NCI-H187 treated with DMSO at 0.1 percent for 48 hours (cell line): ENCODE results near the gene ADNP2.

Experiments used
- DNase-seq: peaks from one replicate; lab custom pipeline; 2025; lab: John Stamatoyannopoulos, UW

The ADNP2 gene, protein sequence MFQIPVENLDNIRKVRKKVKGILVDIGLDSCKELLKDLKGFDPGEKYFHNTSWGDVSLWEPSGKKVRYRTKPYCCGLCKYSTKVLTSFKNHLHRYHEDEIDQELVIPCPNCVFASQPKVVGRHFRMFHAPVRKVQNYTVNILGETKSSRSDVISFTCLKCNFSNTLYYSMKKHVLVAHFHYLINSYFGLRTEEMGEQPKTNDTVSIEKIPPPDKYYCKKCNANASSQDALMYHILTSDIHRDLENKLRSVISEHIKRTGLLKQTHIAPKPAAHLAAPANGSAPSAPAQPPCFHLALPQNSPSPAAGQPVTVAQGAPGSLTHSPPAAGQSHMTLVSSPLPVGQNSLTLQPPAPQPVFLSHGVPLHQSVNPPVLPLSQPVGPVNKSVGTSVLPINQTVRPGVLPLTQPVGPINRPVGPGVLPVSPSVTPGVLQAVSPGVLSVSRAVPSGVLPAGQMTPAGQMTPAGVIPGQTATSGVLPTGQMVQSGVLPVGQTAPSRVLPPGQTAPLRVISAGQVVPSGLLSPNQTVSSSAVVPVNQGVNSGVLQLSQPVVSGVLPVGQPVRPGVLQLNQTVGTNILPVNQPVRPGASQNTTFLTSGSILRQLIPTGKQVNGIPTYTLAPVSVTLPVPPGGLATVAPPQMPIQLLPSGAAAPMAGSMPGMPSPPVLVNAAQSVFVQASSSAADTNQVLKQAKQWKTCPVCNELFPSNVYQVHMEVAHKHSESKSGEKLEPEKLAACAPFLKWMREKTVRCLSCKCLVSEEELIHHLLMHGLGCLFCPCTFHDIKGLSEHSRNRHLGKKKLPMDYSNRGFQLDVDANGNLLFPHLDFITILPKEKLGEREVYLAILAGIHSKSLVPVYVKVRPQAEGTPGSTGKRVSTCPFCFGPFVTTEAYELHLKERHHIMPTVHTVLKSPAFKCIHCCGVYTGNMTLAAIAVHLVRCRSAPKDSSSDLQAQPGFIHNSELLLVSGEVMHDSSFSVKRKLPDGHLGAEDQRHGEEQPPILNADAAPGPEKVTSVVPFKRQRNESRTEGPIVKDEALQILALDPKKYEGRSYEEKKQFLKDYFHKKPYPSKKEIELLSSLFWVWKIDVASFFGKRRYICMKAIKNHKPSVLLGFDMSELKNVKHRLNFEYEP

DNA sequence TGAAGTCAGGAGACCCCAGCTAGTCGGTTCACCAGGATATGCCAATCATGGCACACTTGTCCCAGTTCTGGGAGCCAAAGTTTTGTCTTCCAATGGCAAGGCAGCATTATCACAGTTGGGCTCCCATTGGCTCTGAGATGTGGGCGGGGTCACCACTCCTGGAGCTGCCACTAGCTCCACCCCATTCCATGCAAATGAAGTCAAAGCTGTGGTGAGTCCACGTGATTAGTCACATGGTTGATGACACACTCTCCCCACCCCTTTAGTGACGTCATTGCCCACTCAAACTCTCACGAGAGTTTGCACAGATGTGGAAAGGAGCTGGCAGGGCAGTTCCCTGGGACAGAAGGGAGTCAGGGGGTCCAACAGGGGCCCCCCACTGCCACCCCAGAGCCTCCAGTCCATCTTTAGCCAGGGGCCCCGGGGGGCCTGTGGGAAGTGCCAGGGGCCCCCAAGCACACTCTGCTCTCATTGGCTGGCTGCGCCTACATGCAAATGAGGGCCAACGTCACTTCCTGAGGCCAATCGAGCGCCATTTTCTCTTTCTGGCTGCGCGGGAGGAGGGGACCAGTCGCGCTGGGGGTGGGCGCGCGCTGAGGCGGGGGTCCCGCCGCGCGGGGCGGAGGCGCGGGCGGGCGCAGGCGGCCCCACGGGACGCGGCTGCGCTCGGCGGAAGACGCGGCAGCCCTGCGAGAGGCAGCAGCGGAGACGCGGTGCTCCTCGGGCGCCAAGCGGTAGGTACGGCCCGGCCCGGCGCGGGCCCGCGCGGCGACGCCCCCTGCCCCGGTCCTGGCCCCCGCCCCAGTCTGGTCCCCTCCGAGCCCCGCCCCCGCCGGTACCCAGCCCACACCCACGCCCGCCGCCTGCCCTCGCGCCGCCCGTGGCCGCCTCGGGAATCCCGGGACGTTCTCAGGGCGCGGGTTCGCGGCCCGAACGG is at the start of gene ADNP2:
Gene ADNP2, plus strand, starts transcription at position 524 of the 937 bp plus-strand sequence. CDS start 8,281 bp downstream, outside the sequence.
- DNase-seq, result peak; percentile 3

DNA sequence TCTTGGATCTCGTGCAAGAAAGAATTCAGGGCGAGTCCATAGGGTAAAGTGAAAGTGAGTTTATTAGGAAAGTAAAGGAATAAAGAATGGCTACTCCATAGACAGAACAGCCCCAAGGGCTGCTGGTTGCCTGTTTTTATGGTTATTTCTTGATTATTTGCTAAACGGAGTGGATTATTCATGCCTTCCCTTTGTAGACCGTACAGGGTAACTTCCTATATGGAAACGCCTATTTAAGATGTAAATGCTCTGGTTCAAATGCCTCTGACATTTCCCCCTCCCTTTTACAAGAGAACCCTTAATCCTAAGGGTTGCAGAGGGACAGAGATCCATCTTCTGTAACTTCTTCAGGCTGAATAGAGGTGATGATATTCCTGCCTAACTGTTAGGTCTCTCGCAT is 49.1 kb upstream of the ADNP2 start:
- no peak for DNase-seq

DNA sequence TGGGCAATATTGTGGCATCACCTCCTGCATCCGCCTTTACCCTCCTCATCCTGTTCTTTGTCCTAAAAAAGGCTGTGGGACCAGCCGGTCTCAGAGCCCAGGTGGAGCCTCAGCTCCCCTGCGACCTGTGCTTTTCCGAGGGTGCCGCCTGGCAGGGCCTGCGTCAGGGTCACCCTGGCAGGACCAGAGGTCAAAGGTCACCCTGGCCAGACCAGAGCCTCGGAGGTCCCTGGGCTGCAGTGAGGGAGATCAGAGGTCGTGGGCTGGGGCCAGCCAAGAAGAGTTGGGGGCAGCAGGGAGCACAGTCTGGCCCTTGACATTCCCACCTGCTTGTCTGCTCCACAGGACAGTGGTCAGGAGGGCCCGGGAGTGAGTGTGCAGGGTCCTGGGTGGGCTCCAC is 43.4 kb upstream of the ADNP2 start:
- DNase-seq, result no peak

DNA sequence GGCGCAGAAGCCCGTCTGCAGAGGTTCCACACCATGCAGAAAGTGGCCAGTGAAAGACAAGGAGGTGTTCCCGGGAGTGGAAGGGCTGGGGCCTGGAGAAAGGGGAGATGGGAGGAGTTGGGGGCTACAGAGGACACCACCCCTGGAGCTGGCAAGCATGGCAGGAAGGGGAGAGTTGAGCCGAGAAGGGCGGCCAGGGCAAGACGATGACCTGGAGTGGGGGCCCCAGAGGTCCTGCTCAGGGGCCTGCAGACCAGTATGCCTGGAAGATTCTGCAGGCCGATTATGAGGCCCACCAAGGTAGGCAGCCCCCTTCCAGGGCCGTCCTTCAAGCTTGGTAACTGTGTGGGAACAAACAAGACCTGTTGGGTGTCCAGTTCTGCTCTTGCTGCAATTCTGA is 41.7 kb upstream of the ADNP2 start:
- DNase-seq, result no peak

DNA sequence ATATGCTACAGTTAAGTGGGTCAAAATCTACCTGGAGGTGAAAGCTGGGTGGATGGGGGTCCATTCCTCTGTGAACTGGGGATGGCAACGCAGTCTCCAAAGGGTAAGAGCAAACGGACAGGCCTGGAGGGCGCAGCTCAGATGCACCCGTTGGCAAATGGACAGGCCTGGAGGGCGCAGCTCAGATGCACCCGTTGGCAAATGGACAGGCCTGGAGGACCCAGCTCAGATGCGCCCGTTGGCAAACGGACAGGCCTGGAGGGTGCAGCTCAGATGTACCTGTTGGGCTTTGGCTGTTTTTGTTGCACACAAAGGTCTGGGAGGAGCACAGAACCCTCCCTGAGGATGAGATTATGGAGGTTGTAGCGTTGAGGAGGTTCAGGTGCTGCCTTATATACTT is 41.2 kb upstream of the ADNP2 start:
- DNase-seq, result no peak

DNA sequence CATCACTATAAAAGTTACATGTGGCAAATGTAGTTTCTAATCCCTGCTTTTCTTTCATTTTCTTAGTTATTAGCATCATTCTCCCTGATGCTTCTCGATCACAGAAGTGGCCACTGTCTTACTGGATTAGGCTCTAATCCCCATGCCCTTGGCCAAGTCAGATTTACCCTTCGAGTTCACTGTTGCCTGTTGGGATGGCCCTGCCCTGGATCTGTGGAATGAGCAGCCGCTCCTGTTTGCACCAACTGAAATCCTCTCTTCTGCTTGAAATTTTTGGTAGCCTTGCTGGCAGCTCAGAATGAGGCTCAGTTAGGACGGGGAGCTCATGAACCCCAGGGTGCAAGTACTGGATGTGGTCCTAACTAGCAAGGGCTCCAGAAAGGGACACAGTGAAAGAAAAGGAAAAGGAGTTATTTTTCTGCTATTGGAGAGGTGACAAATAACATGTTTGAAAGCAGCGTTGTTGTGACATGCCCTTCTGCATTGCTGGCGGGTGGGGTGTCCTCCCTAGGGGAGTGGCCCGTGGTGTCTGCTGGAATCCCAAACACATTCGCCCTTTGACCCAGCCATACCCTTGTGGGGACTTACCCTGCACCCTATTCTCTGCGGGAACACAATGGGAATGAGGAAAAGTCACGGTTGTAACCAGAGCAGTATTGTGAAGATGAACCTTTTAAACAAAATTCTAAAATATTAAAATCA is 40.3 kb upstream of the ADNP2 start:
- no peak for DNase-seq

DNA sequence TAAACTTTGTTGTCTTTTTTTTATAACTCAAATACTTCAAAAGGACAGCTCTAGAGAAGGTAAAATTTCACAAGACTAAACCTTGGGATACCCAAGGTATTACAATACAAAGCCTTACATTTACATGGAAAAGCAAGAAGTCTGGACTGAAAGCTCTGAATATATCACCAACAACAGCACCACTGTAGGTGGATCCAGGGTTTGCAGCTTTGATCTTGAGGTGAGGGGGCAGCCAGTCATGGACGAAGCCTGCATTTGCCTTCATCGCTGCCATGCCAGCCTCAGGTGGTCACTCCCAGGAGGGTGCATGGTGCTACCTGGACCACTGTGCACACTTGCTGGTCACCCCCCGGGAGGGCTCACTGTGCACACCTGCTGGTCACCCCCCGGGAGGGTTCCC is 38.2 kb upstream of the ADNP2 start:
- no peak for DNase-seq

DNA sequence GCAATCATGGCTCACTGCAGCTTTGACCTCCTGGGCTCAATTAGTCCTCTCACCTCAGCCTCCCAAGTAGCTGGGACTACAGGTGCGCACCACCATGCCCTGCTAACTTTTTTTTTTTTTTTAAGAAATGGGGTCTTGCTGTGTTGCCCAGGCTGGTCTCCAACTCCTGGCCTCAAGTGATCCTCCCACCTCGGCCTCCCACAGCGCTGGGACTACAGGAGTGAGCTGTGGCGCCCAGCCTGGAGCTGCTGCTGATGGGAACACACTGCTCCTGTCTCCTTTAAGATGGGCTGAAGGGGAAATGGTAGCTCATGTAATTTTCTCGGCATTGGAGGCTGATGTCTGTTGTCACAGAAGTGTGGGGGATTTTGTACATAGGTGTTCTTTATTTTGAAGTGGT is 34.9 kb upstream of the ADNP2 start:
- DNase-seq, result no peak

DNA sequence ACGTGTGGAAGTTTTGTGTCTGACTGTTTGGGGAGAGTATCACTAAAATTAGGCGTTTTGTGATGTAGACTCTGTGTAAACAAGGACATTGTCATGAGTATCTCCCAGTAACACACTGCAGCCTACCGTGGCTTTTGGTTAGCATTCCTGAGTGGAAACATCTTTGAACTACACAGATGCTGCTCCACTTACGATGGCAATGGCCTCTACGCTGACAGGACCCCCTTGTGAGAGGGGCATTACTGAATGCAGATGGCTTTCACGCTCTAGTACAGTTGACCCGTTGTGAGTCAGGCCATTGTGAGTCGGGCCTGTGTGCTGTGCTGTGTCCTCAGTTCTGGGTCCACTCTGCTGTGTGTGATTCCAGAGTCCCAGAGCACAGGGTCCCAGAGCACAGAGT is 34.4 kb upstream of the ADNP2 start:
- no peak for DNase-seq

DNA sequence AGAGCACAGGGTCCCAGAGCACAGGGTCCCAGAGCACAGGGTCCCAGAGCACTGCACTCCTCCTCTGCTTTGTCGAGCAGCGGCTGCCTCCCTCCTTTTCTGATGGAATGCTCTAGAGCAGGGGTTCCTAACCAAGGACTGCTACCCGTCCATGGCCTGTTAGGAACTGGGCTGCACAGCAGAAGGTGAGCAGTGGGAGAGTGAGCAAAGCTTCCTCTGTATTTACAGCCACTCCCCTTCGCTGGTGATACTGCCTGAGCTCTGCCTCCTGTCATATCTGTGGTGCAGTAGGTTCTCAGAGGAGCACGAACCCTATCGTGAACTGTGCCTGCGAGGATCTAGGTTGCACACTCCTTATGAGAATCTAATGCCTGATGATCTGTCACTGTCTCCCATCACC is 33.1 kb upstream of the ADNP2 start:
- DNase-seq, result no peak

DNA sequence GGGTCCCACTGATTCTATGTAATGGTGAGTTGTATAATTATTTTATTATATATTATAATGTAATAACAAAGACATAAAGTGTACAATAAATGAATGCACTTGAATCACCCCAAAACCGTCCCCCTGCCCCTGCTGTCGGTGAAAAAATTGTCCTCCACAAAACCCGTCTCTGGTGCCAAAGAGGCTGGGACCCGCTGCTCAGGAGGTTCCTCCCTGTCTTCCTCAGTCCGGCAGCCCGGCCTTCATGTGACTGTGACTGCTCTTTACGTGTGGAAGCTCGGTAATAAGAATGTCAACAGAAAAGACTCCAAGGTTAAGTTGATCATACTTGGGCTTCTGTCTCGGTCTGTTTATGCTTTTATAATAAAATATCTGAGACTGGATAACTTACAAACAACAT is 32.7 kb upstream of the ADNP2 start:
- DNase-seq, result no peak

DNA sequence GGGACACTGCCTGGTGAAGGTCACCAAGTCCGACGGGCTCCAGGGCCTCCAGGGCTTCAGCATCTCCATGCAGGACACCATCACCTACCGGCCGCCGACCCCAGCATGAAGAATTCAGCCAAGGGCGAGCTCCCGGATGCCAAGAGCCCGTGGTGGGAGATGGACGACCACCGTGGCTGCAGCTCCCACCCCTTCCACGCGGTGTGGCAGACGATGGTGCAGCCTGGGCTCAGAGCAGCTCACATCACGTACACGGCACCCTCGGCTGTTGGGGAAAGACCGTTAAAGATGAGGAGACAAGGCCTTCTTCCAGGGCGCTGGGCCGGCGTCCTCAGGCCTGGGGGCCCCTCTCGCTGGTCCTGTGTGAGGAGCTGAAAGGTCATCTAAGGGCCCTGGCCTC is 31.2 kb upstream of the ADNP2 start:
- DNase-seq, result no peak

DNA sequence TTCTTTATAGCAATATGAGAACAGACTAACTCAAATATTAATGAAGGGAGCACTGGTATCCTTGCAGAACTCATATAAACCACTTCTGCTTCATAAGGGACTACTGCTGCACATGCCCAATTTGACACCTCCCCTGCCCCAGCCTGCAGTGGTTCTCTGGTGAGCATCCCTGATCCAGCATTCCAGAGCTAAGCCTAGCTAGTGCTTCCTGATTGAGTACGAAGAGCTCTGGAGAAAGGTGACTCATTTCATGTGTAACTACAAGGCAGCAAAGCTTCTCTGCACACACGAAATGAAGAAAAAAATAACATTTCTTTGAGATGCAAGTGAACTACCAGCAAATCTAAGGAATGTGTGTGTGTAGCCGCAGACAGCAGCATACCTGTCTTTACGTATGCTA is 22.8 kb upstream of the ADNP2 start:
- DNase-seq, result no peak

DNA sequence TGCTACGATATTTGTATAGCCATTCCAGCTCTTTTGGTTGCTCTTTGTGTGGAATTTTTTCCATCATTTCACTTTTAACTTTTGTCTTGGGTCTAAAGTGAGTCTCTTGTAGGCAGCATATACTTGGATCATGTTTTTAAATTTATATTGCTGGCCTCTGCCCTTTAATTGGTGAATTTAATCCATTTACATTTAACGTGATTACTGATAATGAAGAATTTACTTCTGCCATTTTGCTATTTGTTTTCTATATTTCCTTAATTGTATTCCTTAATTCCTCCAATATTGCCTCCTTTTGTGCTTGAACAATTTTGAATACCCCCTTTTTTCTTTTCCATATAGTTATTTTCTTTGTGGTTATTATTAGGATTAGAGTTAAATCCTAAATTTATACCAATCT is 21.0 kb upstream of the ADNP2 start:
- no peak for DNase-seq

DNA sequence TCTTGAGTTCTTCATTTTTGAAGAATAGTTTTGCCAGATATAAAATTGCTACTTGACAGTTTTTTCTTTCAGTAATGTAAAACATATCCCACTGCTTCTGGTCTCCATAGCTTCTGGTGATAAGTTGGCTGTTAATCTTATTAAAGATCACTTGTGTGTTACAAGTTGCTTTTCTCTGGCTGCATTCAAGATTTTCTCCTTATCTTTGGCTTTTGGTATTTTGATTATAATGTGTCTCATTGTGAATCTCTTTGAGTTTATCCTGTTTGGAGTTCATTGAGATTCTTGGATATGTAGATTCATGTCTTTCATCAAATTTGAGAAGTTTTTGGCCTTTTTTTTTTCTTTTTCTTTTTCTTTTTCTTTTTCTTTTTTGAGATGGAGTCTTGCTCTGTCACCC is 20.2 kb upstream of the ADNP2 start:
- DNase-seq, result no peak

DNA sequence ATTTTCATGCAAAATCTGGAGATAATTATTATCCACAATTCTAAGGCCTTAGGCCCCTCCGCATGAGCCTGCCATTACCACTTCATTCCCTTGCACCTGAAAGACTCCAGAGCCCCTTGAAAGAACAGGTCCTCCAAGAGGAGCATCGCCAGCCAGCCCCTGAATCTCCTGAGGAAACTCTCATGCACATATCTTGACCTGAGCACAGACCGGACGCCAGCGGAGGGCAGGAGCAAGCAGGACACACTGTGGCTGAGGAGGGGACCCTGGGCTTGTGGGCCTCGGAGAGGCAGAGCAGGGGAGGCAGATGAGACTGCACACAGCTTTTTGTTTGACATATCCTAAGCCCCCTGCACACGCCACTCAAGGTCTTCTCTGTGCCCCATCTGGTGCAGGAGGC is 13.6 kb upstream of the ADNP2 start:
- DNase-seq, result no peak

DNA sequence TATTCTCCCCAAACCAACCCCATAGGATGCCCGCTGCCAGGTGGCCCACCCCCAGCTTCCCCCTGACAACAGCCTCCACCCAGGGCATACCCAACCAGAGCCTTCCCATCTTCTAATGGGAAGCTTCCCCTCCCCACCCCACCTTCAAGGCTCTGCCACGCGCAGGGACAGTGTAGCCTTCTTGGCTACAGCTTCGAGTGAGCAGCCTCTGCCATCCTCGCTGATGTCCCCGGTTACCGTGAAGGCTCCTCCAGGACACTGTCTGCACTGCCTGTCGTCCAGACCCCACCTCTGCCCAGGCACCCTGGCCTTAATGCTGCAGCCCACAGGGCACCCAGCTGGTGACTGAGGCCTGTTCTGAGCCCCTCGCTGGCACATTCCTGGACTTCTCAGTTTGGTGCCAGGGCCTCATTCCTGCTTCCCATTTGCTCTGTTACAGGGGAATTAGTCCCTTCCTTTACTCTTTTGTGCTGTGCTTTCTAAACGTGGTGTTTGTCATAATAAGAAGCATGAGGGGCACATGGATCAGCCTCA is 13.0 kb upstream of the ADNP2 start:
- no peak for DNase-seq

DNA sequence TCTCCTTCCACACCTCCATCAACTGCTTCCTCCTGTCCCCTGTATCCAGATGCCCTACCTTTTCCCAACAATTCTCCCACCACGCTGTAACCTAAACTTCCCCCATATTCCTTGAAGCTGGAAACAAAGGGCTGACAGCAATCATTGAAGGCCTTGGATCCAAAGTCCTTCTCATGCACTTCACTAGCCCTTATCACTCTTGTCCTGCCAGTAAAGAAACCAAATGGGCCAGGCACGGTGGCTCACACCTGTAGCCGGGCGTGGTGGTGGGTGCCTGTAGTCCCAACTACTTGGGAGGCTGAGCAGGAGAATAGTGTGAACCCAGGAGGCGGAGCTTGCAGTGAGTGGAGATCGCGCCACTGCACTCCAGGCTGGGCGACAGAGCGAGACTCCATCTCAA is 11.9 kb upstream of the ADNP2 start:
- no peak for DNase-seq

DNA sequence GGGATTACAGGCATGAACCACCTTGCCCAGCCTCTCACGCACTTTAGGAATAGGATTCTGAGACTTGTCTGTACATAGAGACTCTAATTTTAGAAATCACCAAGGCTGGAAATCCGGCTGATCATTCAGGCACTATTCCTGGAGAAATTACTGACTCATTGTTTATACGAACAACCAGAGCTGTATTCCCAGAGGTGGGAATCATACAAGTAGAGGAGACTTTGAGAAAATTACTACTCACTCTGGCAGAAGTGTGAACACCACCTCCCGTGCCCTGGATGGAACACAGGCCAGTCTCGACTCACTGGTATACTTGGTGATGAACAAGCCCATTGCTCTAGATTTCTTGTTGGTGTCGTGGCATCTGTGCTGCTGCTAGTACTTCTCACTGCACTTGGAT is 5.8 kb upstream of the ADNP2 start:
- no peak for DNase-seq

DNA sequence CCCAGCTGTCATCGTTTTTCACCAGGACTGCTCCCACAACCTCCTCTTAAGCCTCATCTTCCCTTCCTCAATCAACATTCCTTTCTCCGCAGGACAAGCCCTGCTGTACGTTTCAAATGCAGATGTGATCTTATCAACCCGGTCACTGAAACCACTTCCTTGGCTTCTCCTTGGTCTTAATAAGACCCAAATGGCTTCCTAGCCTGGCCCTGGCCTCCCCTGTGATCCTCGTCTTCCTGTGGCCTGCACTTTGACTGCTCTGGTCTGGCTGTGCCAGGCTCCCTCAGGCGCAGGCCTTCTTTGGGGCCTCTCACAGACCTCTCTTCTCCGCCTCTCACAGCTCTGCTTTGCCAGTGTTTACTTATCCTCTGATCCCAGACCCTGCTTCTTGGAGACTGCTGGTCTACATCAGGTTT is 4.7 kb upstream of the ADNP2 start:
- DNase-seq, result no peak
